Bronchial epithelial cell (primary cell): Measurements from ENCODE around the gene CRHR2. TPM values are rescaled to one million over a fixed set of nuclear protein-coding genes. Genes with fewer than 3 reads are reported as not detected.
A peak's percentile ranks its signal among the peaks of the same experiment; 100 is the strongest.
"Not testable (repeated sequence)": the region's sequence is repeated elsewhere in the genome, so short reads cannot be mapped to it uniquely, and the experiment has no call there.

ENCODE experiments used
- DNase-seq: peaks from one replicate; pipeline ENCODE4 v3.0.0-alpha.2; 2010; ENCODE audit warnings: low read depth
- FAIRE-seq: peaks from 2 replicates; lab custom pipeline; 2011; peaks lifted over from hg19 to GRCh38; lab: Jason Lieb, UNC
- H3K27me3 ChIP-seq: 2 replicates; pipeline ENCODE4 v1.5.1; 2011; ENCODE audit warnings: low read length; ENCODE audit not compliant: control insufficient read depth, insufficient read depth
- H3K36me3 ChIP-seq: 2 replicates; pipeline ENCODE4 v1.5.1; 2011; ENCODE audit warnings: low read length; ENCODE audit not compliant: control insufficient read depth, insufficient read depth
- H3K4me3 ChIP-seq: 2 replicates; pipeline ENCODE4 v1.5.1; 2011; ENCODE audit warnings: mild to moderate bottlenecking, low read depth, low read length, control low read depth
- total RNA-seq: library from RNA; depleted of rRNA; stranded (reverse); fragments of >200 nt; gene quantifications from 2 replicates; pipeline ENCODE4 v1.2.1, GENCODE V29; 2014
- TF ChIP-seq, protein P1 (sequence below): IDR thresholded peaks from 2 replicates; pipeline ENCODE4 v1.5.1; 2011; ENCODE audit warnings: mild to moderate bottlenecking, moderate library complexity, low read length, control low read depth, inconsistent platforms; ENCODE audit not compliant: insufficient read depth, severe bottlenecking

Gene CRHR2
- total RNA-seq, 1 donor from 2014 or later, result not detected

DNA sequence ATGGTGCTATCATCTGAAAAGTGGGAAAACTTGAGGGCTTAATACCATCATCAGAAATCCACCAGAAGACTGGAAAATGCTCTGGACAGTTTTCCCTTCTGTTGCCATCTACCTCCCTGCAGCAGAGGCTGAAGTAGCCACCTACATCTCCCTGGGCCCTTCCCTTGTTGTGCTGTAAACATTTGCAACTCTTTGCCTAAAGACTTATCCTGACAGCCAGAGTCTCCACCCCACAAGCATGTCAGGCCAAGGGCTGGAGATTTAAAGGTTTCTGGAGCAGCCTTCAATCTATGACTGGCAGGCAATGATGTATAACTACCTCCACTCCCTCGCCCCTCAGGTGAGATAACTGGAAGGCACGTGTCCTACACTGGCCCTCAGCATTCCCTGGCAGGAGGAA lies 39.9 kb upstream of the CRHR2 start:
- TF ChIP-seq, protein P1, sequence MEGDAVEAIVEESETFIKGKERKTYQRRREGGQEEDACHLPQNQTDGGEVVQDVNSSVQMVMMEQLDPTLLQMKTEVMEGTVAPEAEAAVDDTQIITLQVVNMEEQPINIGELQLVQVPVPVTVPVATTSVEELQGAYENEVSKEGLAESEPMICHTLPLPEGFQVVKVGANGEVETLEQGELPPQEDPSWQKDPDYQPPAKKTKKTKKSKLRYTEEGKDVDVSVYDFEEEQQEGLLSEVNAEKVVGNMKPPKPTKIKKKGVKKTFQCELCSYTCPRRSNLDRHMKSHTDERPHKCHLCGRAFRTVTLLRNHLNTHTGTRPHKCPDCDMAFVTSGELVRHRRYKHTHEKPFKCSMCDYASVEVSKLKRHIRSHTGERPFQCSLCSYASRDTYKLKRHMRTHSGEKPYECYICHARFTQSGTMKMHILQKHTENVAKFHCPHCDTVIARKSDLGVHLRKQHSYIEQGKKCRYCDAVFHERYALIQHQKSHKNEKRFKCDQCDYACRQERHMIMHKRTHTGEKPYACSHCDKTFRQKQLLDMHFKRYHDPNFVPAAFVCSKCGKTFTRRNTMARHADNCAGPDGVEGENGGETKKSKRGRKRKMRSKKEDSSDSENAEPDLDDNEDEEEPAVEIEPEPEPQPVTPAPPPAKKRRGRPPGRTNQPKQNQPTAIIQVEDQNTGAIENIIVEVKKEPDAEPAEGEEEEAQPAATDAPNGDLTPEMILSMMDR, result no peak
- FAIRE-seq (peak; percentile 23), DNase-seq (no peak)
- Histone ChIP-seq H3K27me3 (peaks cover 4% of the 10 kb centered on the region), H3K36me3 (no peaks in the 10 kb centered on the region), H3K4me3 (no peak overlapping the region)

DNA sequence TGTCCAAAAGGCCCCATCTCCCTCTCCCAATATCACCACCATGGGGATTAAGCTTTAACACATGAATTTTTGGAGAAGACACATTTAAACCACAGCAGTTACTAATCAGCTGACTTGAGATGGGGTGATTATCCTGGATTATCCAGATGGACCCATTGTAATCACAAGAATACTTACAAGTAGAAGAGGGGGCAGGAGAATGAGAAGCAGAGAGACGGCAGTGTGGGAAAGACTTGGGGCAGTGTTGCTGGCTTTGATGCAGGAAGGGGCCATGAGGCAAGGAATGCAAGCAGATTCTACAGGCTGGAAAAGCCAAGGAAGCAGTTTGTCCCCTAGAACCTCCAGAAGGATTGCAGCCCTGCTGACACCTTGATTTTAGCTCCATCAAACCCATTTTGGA lies 39.0 kb upstream of the CRHR2 start:
- peaks cover 4% of the 10 kb centered on the region for H3K27me3 ChIP-seq
- no peak for FAIRE-seq

DNA sequence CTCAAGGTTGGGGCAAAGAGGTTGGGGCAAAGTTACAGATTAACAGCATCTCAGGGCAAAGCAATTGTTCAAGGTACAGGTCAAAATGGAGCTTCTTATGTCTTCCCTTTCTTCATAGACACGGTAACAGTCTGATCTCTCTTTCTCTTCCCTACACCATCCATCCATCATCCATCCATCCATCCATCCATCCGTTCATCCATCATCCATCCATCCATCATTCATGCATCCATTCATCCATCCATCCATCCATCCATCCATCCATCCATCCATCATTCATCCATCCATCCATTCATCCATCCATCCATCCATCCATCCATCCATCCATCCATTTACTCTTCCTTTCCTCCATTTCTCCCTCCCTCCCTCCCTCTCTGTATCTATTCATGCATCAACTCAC lies 37.2 kb upstream of the CRHR2 start:
- H3K36me3 ChIP-seq, H3K27me3 ChIP-seq, H3K4me3 ChIP-seq, FAIRE-seq, DNase-seq: not testable (repeated sequence)

More for the DNA sequence above, 39.0 kb upstream of the CRHR2 start:
- Histone ChIP-seq H3K4me3 (no peak overlapping the region), H3K36me3 (no peaks in the 10 kb centered on the region)
- TF ChIP-seq, protein P1, result no peak
- DNase-seq, result no peak

DNA sequence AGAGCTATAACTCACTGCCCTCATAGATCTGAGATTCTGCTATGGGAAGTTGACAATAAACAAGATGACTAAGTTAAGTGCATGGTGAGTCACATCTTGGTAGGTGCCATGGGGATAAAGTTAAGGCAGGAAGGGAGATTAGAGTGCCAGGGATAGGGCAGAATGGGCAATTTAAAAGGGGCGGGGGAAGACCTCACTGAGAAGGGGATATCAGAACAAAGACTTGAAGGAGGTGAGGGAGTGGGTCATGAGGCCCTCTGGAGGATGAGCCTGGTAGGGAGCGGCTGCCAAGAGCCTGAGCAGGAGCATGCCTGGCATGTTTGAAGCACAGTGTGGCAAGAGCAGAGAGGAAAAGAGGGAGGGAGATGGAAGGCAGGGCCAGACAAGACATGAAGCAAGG lies 34.9 kb upstream of the CRHR2 start:
- H3K27me3 ChIP-seq, result no peaks in the 10 kb centered on the region
- H3K36me3 ChIP-seq, result no peaks in the 10 kb centered on the region
- FAIRE-seq, result no peak
- no peak overlapping the region for H3K4me3 ChIP-seq
- peak; percentile 77 for DNase-seq
- TF ChIP-seq, protein P1, result no peak

DNA sequence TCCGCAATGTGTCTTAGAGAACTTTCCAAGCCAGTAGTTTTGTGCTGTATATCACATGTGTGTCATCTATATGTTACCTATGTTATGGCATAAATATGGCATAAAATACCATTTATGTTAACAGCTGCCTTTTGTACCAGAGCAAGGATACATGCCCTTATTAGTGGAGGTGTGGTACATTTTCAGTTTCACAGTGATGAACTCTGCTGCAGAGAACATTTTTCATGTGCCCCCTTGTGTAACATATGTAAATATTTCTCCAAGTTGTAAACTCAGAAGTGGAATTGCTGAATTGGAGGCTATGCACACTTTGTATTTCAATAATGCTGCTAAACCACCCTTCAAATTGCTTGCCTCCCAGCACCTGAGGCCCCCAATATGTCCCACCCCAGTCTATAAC lies 31.9 kb upstream of the CRHR2 start:
- H3K27me3 ChIP-seq, result no peaks in the 10 kb centered on the region
- DNase-seq (no peak), FAIRE-seq (no peak)
- H3K36me3 ChIP-seq, result no peaks in the 10 kb centered on the region
- TF ChIP-seq, protein P1, result no peak
- H3K4me3 ChIP-seq, result no peak overlapping the region

DNA sequence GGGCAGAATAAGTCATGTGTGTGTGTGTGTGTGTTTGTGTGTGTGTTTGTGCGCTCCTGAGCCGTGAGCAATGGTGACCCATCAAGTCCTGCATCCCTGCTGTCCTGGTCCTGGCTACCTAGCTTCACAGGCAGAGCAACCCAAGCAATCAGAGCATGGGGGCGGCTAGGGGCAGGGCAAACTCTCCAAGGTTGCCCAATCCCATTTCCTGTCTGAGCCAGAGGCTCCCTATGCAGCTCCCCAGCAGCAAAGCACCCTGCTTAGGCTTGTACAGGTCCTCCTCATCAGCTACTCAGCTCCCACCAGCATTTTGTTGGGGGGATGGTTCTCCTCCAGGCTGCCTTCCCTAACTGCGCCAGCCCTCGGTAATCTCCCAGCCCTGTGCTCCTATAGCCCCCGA lies 31.1 kb upstream of the CRHR2 start:
- H3K36me3 ChIP-seq, result no peaks in the 10 kb centered on the region
- no peaks in the 10 kb centered on the region for H3K27me3 ChIP-seq
- DNase-seq, result peak; percentile 75
- TF ChIP-seq, protein P1, result no peak
- FAIRE-seq, result peak; percentile 91
- no peak overlapping the region for H3K4me3 ChIP-seq
